Measurements from ENCODE around the gene TMEM30B.

- no peak for TF ChIP-seq CTCF (IDR thresholded peaks at IDR 0.05 in 2 of 3, conservative IDR thresholded peaks at IDR 0.05 in 1 of 3; ENCODE audit: insufficient read depth in 2 of 3, low read depth in 1 of 3, low read length in 3 of 3)
- TF ChIP-seq ZNF518B (CRISPR knock-in tag; IDR thresholded peaks at IDR 0.05), result no peak
- TF ChIP-seq ZFPM2 (CRISPR knock-in tag; IDR thresholded peaks at IDR 0.05), result no peak
- no peak for TF ChIP-seq HBP1 (CRISPR knock-in tag; IDR thresholded peaks at IDR 0.05)
- TF ChIP-seq MAFG (tag; conservative IDR thresholded peaks at IDR 0.05), result no peak
- no peak for TF ChIP-seq L3MBTL2 (IDR thresholded peaks at IDR 0.05)
- no peak for TF ChIP-seq RAD21 (CRISPR knock-in tag; conservative IDR thresholded peaks at IDR 0.05 in 1 of 2, IDR thresholded peaks at IDR 0.05 in 1 of 2)
- TF ChIP-seq FOXJ3 (CRISPR knock-in tag; IDR thresholded peaks at IDR 0.05), result no peak
- TF ChIP-seq CBX3 (IDR thresholded peaks at IDR 0.05; ENCODE audit: borderline replicate concordance in 1 of 2, low read length in 2 of 2), result no peak
- no peak for TF ChIP-seq ETV1 (tag; conservative IDR thresholded peaks at IDR 0.05; ENCODE audit: low read depth)
- TF ChIP-seq ZFP36 (IDR thresholded peaks at IDR 0.05; ENCODE audit: low read depth, low read length, partially characterized antibody), result no peak
Observed at GRCh38 chr14:61300209-61300608, 19.1 kb upstream of the TMEM30B start.

Data from K562 (cell line).